Glomerular visceral epithelial cell (primary cell): ENCODE results near the gene PAOX.

ENCODE experiments used
- DNase-seq: peaks from one replicate; pipeline ENCODE4 v3.0.0-alpha.2; 2016; ENCODE audit errors: extremely low spot score

Gene PAOX

GRCh38 chr10:133439517-133440461 lies 60.7 kb downstream of the PAOX start:
- DNase-seq, result no peak

GRCh38 chr10:133440633-133441285 lies 61.7 kb downstream of the PAOX start:
- no peak for DNase-seq
